SH-SY5Y (cell line): ENCODE data around the gene TEAD1.

ENCODE experiments used
- GATA2 ChIP-seq: IDR thresholded peaks from 2 replicates; pipeline ENCODE4 v1.6.1; 2011; ENCODE audit warnings: mild to moderate bottlenecking, low read depth, low read length
- GATA3 ChIP-seq: IDR thresholded peaks from 2 replicates; pipeline ENCODE4 v1.6.1; 2011; ENCODE audit warnings: low read depth, mild to moderate bottlenecking, low read length, moderate library complexity

TEAD1 gene

DNA sequence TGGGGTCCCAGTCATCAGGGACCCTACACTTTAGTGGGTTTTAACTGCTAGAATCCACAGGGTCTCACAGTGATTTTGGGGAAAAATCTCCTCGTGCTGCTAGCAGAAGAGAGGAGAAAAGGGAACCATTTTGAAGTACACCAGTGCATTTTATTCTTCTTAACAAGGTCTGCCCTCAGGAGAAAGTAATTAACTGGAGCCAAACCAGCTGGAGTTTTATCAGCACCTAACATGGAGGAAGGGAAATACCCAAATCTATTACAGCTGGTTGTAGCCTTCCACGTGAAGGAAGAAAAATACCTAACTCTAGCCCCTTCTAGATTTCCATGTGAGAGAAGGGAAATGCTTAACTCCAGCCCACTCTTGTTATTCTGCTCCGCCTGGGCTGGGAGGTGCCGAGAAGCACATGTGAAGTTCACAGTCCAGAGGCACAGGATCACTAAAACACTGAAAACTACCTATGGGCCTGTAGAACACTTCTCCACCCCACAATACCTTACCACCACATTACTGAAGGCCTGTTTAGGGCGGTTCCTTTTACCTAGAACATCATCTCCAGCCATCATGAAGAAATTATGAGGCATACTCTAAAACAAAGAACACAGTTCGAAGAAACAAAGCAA is 31.3 kb upstream of the TEAD1 start:
- TF ChIP-seq GATA2: no peak
- TF ChIP-seq GATA3: no peak

DNA sequence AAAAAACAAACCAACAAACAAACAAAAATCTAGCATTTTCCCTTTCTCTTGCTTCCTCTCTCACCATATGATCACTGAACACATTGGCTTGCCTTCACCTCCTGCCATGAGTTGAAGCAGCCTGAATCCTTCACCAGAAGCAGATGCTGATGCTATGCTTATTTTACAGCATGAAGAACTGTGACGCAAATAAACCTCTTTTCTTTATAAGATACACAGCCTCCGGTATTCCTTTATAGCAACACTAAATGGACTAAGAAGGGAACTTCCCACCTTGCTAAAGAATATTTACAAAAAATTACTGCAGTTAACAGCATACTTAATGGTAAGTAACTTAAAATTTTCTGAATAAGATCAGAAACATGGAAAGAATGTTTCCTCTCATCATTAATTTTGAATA is 27.7 kb upstream of the TEAD1 start:
- no peak for TF ChIP-seq GATA2
- TF ChIP-seq GATA3: no peak

DNA sequence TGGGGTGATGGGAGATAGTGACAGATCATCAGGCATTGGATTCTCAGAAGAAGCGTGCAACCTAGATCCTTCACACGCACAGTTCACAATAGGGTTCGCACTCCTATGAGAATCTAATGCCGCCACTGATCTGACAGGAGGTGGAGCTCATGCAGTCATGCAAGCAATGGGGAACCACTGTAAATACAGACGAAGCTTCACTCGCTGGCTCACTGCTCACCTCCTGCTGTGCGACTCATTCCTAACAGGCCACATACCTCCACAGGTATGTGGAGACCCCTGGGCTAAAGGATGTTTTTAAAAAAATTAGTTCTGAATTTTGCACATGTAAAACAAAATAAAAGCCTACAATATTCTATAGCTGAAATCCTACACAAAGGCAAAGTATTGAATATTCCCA is 20.5 kb upstream of the TEAD1 start:
- no peak for TF ChIP-seq GATA3
- TF ChIP-seq GATA2: no peak

DNA sequence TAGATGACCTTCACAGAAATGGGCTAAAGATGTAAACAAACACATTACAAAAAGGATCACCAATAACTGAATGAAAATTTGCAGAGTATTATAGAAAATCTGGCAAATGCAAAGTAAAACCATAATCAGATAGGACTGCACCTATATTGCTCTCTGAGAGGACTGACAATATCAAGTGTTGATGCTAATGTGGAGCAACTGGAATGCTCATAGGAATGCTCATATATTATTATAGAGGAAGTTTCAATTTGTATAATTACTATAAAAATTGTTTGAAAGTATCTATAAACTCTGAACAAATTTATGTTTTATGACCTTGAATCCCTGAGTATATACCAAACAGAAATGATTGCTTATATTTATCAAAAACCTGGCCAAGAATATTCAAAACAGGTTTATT is 18.4 kb upstream of the TEAD1 start:
- TF ChIP-seq GATA3: no peak
- no peak for TF ChIP-seq GATA2

DNA sequence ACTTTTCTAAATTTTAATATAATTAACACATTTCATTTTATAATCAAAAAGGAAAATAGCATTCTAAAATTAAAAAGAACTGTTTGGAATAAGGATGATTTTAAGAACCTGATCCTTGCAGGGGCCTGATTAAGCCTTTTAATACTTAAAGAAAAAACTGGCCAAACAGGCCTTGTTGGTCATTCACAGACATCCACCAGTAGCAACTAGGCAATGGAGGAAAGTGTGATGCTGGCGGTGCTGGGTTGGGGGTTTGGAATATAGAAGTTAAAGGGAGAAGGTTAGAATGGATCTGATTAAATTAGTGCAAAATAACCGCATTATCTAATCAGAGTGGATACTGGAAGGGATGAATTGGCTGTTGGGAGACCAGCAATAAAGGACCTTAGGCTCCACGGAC is 16.9 kb upstream of the TEAD1 start:
- no peak for TF ChIP-seq GATA2
- no peak for TF ChIP-seq GATA3

DNA sequence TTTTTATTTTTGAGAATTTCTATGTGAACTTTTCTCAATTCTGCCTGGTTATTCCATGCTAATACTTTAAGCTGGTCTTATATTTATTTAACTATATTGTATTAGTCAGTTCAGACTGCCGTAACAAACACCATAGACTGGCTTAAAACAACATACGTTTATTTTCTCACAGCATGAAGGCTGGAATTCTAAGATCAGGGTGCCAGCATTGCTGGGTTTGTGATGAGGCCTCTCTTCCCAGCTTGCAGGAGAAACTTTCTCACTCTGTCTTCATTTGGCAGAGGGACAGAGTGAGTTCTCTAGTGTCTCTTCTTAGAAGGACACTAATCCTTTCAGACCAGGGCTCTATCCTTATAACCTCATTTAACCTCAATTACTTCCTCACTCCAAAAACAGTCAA is 16.2 kb upstream of the TEAD1 start:
- no peak for TF ChIP-seq GATA2

DNA sequence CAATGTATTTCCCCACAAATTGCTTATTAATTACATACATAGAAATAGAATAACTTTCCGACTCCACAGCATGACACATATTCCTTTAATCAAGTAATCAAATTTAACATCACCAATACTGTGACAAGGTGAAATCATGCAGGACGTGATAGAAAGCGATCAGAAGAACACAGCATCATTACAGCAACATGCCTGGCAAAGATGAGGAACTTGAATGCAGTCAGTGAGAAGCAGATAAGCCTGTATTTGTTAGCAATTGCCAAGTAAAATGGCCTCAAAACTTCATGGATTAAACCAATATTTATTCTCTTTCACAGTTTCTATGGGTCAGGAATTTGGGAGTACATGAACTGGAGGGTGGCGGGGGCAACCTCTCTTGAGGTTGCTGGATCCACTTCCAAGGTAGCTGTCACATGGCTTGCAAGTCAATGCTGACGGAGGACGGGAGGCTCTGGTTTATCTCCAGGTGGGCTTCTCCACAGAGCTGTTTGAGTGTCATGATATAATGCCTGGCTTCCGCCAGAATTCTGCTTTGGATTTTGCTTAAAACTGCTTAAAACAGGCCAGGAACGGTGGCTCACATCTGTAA is 12.0 kb upstream of the TEAD1 start:
- no peak for TF ChIP-seq GATA3
- no peak for TF ChIP-seq GATA2

DNA sequence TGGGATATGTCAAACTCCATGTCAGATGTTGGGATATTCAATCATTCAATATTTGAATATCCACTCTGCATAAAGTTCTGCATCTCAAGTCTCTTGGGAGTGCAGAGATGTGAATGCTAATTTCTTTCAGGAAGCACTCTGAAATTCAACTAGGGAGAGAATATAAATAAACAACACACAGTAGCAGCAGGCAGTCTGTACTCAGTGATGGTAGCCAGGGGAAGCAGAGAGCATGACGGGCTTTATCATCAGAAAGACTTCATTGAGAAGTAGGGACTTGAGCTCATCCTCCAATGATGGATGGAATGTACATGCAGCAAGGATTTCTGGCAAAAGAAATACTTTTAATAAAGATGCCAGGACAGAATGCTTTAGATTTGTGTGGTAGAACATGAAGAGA is 9.8 kb upstream of the TEAD1 start:
- TF ChIP-seq GATA3 (no peak), GATA2 (no peak)

DNA sequence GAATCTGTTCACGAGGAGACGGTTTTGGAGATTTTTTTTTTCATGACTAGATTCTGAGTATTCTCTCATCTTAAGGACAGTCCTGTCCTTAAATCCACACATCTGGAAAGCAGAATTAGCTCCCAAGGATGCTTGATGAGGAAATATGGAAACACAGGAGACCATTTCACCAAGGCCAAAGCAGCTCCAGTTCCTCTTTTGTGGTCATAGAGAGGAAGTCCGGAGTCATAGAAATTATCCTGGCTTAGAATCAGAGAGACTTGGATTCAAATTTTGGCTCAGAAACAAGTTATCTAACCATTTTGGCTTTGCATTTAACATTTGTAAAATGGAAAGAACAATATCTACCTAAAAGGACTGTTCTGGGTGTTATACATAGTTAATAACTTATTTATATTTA is 7.3 kb upstream of the TEAD1 start:
- no peak for TF ChIP-seq GATA2
- TF ChIP-seq GATA3: no peak

DNA sequence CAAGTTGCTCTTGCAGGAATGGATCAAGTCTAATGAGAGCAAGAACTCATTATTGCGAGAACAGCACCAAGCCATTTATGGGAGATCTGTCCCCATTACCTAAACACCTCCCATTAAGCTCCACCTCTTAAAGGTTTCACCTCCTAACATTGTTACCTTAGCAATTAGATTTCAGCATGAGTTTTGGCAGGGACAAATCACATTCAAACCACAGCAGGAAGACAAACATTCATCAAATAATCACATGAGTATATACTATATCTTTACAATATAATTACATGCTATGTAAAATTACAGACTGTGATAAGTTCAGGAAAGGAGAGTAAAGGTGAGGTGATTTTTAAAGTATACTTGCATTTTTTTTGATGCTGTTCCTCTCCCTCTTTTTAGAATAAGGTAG is 6.6 kb upstream of the TEAD1 start:
- TF ChIP-seq GATA2 (no peak), GATA3 (no peak)

DNA sequence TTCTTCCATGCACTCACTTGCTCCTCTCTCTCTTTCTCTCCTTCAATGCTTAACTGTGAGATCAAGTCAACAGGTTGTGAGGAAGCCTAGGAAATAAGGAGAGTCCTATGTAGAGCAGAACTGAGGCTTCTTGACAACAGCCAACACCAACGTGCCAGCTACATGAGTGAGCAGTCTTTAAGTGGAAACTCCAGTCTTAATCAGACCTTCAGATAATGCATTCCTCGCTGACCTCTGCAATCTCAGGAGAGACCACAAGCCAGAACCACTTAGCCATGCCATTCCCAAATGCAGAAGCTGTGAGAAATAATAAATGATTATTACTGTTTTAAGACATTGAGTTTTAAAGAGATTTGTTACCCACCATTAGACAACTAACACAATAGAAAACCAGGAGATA is 6.1 kb upstream of the TEAD1 start:
- no peak for TF ChIP-seq GATA2
- no peak for TF ChIP-seq GATA3

DNA sequence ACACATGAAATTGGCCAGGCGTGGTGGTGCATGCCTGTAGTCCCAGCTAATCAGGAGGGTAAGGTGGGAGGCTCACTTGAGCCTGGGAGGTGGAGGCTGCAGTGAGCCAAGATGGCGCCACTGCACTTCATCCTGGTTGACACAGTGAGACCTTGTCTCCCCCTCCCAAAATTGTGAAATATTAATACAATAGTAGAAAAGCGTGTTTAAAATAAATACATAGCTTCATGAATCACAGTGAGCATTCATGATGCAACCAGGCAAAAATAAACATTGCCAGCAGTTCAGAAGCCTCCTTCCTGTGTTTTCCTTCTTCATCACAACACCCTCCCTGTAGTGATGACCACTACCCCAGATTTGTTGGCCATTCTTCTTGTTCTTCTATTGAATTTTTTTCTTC is 4.3 kb upstream of the TEAD1 start:
- no peak for TF ChIP-seq GATA2
- no peak for TF ChIP-seq GATA3

DNA sequence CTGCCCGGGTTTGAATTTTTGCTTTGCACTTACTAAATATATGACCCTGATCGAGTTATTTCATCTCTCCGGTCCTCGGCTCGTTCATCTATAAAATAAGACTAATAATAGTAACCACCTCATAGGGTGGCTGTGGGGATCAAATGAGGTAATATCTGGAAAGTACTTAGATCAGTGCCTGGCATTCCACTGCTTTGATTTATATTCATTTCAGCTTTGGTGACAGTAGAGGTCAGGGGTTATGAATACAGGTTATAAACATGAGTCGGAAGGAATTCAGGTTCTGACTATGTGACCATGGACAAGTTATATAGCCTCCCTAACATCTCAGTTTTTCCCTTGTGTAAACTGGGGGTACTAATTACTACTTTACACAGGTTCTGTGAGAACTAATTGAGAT is 2.9 kb upstream of the TEAD1 start:
- TF ChIP-seq GATA2: no peak
- TF ChIP-seq GATA3: no peak

DNA sequence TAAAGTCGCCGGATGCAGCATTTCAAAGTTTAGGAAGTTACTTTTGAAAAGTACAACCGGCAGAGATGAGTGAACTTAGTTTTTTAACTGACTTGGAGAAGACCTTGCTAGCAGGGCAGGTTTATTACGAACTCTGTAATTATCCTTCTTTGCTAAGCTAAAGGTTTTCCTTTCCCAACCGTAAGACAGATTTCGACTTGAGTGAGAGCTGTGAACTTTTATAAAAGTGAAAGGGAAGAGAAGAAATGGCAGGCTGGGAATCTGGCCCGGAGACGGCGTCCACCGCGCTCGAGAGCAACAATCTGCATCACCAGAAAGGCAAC is 659 bp upstream of the TEAD1 start:
- no peak for TF ChIP-seq GATA2
- TF ChIP-seq GATA3: no peak

DNA sequence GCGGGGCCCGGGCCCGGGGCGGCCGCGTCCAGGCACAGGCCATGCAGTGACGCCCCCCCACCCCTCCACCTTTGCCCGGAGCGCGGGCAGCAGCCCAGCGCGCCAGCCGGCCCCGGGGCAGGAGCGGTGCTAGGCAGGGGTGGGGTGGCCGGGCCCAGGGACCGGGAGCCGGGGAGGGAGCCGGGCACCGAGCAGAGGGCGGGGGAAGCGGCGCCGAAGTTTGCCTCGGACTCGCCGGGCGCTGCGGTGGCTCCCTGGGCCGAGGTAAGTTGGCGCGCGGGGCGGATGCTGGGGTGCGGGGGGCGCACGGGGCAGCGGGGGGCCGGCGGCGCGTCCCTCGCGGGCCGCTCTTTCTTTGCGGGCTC is 332 bp downstream of the TEAD1 start:
- TF ChIP-seq GATA3: no peak
- no peak for TF ChIP-seq GATA2
